WI38 (cell line): Measurements from ENCODE around the gene PCNA.

Experiments
- H3K4me3 ChIP-seq: 2 replicates; pipeline ENCODE4 v1.5.1; 2011; ENCODE audit warnings: low read depth, mild to moderate bottlenecking, control low read depth, low read length
- TF ChIP-seq, protein P1 (sequence below): IDR thresholded peaks from 2 replicates; pipeline ENCODE4 v1.5.1; 2012; ENCODE audit warnings: low read depth, mild to moderate bottlenecking, control low read depth, low read length

PCNA gene

DNA sequence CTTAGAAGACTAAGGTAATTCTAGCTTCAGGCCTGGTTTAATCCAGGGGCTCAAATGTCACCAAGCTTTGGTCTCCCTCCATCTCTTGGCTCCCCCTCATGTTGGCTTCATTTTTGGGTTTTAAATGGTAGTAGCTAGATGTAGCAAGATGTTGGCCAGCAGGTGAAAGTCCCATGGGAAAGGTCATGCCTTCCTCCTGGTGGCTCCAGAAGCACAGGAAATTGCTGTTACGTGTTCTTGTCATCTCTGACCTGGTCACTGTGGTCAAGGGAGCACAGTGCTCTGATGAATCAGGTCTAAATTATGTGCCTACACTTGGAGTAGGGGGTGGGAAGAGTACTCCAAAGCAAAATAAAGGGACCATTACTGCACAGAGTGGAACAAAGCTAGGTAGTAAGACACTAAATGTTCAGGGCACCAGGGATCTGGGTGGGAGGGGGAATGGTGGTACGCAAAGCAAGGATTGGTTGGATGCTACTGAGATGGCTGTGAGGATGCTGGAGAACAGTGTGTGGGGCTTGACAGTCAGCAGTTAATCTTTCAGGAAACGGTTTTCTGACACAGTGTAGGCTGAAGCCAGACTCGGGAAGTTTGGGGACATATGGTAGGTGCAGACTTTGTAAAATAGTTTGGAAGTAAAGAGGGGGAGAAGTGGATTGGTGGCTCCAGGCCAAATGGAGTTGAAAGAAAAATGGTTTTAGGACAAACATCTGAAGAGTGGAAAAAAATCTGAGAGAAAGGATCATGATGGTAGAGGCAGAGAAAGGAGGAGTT lies 37.1 kb upstream of the PCNA start:
- TF ChIP-seq, protein P1, sequence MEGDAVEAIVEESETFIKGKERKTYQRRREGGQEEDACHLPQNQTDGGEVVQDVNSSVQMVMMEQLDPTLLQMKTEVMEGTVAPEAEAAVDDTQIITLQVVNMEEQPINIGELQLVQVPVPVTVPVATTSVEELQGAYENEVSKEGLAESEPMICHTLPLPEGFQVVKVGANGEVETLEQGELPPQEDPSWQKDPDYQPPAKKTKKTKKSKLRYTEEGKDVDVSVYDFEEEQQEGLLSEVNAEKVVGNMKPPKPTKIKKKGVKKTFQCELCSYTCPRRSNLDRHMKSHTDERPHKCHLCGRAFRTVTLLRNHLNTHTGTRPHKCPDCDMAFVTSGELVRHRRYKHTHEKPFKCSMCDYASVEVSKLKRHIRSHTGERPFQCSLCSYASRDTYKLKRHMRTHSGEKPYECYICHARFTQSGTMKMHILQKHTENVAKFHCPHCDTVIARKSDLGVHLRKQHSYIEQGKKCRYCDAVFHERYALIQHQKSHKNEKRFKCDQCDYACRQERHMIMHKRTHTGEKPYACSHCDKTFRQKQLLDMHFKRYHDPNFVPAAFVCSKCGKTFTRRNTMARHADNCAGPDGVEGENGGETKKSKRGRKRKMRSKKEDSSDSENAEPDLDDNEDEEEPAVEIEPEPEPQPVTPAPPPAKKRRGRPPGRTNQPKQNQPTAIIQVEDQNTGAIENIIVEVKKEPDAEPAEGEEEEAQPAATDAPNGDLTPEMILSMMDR, result no peak
- H3K4me3 ChIP-seq, result no peak overlapping the region

- no peak overlapping the region for H3K4me3 ChIP-seq
- TF ChIP-seq, protein P1, result no peak
These were observed 35.6 kb upstream of the PCNA start for GRCh38 chr20:5155404-5155803.

DNA sequence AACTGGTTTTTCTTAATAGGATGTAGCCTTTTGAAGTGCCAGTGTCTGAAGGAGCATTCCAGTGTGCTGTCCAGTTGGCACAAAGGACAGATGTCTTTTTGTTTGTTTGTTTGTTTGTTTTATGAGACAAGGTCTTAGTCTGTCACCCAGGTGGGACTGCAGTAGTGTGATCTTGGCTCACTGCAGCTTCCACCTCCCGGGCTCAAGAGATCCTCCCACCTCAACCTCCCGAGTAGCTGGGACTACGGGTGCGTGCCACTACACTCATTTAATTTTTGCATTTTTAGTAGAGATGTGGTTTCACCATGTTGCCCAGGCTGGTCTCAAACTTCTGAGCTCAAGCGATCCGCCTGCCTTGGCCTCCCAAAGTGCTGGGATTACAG lies 34.8 kb upstream of the PCNA start:
- TF ChIP-seq, protein P1, result no peak
- no peak overlapping the region for H3K4me3 ChIP-seq

DNA sequence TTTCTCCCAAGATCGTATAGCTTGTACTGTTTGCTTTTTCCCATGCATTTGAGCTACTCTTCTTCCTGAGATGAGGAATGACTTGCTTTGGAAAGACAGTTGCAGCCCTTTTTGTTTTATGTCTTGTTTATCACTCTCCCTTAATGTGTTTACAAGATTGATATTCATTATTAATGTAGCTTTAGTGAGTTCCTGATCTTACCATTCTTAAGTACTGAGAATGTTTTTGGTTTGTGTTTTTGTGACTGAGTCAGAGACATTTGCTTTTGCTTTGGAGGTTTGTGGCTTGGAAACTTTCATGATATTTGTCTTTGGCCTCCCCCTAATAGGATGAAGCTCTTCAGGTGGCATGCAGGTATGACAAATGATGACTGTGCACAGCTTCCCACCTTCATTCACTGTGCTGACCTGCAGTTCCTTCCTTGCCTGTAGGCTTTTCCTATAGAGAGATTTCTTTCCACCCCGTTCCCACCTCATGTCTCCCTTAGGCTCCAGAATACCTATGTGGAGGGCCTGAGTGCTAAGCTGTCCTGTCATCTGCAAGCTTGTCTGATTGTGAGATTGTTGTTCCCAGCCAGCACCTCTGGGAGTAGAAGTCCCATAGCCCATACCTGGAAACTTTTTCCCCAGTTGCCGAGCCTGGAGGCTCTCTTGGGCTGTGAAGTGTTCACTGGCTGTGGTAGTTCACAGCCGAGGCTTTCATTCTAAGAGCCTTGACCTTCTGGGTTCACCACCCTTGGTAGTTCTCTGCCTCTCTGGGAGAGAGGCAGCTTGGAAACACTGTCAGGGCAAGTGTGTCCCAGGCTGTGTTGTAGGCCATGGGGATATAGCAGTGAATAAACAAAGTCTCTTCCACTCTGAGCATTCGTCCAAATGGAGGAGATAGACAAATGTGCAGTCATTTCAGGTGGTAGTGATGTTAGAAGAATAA lies 34.1 kb upstream of the PCNA start:
- no peak overlapping the region for H3K4me3 ChIP-seq
- TF ChIP-seq, protein P1, result no peak

DNA sequence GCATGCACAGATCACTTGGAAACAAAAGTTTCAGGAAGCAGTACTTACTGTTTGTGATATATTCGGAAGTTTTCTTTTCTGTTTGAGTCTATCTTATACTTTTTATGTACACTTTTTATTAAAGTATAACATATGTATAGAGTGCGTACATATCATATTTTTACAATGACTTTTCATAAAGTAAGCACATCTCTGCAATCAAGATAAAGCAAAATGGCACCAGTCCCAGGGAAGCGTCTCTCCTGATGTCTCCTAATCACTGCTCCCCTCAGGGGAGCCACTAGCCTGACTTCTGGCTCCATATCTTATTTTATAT lies 33.4 kb upstream of the PCNA start:
- TF ChIP-seq, protein P1, result no peak
- H3K4me3 ChIP-seq, result no peak overlapping the region

GRCh38 chr20:5150226-5151076 lies 30.7 kb upstream of the PCNA start:
- no peak overlapping the region for H3K4me3 ChIP-seq
- TF ChIP-seq, protein P1, result no peak

GRCh38 chr20:5149892-5150225 lies 30.1 kb upstream of the PCNA start:
- no peak overlapping the region for H3K4me3 ChIP-seq
- TF ChIP-seq, protein P1, result no peak
